ENCODE results near the gene IKBIP.
"Not testable (repeated sequence)": the region's sequence is repeated elsewhere in the genome, so short reads cannot be mapped to it uniquely, and the experiment has no call there.

Gene IKBIP, protein sequence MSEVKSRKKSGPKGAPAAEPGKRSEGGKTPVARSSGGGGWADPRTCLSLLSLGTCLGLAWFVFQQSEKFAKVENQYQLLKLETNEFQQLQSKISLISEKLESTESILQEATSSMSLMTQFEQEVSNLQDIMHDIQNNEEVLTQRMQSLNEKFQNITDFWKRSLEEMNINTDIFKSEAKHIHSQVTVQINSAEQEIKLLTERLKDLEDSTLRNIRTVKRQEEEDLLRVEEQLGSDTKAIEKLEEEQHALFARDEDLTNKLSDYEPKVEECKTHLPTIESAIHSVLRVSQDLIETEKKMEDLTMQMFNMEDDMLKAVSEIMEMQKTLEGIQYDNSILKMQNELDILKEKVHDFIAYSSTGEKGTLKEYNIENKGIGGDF

DNA sequence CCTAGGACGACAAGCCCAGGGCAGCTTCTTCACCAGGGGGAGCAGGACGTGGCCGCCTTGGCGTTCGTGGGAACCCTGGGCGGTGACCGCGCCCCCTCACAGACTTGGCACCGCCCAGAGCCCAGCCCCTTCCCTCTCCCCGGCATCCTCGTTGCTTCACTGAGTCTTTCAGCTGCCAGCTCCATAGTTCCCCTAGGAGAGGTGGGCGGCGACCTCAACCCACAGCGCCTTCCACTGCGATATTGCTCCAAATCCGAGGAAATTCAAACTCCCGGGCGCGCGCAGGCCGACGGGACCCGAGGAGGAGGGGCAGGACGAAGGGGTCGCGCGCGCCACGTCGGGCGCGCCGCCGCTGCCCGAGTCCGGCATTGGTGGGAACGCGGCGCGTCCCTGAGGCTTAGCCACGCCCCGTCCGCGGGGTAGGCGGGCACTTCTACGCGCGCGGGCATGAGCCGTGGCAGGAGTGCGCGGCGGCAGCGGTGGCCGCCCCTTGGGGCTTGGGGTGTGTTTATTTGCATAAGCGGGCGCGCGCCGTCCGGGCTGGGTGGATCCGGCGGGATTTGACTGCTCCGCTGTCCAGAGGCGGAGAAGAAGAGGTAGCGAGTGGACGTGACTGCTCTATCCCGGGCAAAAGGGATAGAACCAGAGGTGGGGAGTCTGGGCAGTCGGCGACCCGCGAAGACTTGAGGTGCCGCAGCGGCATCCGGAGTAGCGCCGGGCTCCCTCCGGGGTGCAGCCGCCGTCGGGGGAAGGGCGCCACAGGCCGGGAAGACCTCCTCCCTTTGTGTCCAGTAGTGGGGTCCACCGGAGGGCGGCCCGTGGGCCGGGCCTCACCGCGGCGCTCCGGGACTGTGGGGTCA, at the start of gene IKBIP, which contains the start of gene APAF1:
Gene IKBIP, minus strand, starts transcription at position 77 of the 860 bp plus-strand sequence. CDS start 87 bp downstream, outside the sequence.
Gene APAF1, plus strand, starts transcription at position 579 of the 860 bp plus-strand sequence. CDS start 3,070 bp downstream, outside the sequence.
- peak; percentile 99 for DNase-seq

DNA sequence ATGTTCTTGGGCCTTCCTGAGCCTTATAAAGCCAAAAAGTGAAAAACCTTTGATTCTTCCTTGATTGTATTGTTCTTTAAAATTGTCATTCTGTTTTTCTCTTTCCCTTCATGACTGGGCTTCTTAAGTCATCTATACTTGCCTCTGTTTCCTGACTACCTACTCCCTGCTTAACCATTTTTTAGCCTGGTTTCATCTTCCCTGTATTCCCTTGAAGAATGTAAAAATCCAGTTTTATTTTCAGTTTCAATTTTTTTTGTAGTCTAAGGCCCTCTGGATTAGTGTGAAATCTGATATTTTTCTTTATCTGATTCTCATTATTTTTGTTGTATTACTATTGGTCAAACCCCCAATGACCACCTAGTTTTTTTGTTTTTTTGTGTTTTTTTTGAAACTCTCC, 46.8 kb upstream of the IKBIP start:
- no peak for DNase-seq

DNA sequence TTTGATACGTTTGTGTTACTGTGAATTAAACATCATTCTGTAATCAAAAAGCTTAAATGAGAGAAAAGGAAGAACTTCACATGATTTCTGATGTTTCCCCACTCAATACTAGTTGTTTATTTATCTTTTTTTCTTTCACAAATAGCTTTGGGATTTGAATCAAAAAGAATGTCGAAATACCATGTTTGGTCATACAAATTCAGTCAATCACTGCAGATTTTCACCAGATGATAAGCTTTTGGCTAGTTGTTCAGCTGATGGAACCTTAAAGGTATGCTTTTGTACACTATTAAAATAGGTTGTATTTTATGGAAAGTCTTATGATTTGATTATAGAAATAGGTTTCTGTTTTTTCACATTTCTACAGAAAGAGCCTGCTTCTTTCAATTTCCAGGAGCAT, 42.0 kb upstream of the IKBIP start:
- no peak for DNase-seq

DNA sequence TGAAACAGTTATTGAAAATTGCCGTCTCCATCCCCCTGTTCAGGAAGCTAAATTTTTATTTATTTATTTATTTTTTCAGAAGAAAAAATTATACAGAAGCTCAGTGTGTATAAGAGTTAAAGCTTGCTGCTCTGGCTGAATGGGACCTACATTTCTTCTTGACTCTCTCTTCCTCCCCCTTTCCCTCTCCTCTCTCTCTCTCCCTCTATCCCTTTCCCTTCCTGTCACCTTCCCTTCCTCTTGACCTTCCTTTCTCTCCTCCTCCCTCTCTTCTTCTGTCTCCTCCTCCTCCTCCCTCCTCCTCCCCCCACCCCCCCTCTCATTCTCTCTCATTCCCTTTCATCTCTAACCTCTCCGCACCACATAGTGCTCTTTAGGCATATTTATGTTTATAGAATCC, 39.6 kb upstream of the IKBIP start:
- DNase-seq, result no peak

DNA sequence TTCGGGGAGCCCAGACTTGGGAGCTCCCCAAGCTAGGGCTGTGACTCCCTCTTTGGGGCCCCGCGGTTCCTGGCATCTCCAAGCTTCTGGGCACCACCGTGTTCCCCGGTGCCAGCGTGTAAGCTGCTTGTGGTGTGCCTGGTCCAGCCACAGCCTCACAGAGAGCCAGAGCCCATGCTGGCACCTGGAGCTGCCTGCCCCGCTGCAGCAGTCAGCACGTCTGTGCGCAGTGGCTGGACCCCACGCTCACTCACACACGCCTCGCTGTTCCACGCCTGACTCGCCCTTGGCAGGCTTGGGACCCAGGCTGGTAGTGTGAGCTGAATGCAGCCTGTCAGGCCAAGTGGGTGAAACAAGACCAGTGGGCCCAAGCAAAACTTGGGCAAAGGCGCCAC, 35.0 kb upstream of the IKBIP start:
- DNase-seq, result no peak

DNA sequence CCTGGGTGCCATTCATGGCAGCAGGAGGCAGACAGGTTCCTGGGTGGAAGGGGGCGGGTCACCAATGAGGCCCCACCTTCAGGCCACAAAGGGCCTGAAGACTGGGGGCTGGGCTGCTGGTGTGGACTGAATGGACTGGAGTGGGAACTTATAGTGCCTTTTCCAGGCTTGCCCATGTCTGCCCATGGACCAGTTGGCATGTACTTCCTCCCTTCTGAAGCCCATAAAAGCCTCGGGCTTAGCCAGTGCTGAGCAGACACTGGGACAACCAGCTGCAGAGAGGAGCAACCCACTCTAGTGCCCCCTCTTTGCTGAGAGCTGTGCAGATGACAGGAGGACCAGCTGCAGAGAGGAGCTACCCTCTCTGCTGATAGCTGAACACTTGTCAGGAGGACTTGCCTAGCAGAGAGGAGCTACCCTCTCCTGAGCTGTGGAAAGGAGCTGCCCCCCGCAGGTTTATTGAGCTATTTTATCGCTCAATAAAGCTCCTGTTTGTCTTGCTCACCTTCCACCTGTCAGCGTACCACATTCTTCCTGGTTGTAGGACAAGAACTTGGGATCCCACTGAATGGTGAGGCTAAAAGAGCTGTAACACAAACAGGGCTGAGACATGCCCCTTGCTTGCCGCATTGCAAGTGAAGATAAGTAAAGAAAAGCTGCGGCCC, 34.5 kb upstream of the IKBIP start:
- no peak for DNase-seq

DNA sequence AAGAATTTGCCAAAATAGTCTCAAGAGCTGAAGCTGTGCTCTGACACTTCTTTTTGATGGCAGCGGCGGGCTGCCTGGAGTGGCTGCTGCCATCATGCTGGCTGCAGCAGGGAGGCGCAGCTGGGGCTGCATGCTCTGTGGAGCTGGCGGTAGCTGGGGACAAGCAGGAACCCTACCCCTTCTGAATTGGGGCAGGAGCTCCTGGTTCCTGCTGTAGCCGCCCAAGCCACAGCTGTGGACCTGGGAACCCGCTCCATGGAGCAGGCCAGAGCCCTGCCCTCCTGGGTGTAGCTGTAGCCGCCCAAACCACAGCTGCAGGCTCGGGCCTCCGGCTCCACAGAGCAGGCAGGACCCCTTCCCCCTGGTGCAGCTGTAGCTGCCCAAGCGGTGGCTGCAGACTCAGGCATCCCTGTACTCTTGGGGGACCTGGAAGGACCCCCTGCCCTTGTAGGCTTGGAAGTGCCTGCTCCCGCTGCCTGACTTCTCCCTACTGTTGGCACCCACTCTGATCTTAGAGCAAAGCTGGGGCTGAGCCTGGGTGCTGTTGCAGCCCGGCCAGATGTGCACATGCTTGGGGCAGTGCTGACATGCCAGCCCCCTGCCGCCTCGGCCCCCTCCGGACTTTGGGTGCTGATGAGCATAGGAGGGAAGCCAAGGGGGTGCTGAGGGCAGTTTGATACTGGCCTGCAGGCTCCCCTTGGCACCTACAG, 33.8 kb upstream of the IKBIP start:
- DNase-seq, result no peak

DNA sequence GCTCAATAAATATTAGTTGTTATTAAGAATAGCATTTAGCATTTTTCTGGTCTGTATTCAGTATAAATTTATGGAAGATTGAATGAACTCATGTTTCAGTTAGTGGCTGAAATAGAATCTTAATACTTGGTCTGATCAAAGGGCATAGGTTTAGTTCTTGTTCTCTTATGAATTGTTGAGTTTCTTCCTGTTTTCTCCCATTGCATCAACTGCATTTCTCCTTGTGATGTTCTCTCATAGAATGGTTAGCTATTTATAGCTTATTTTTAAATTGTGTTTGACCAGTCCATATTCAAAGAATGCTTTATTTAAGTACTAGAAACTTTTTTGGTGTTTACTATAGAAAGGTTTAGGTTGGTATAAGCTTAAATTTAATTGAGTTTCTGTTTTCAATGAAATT, 30.3 kb upstream of the IKBIP start:
- DNase-seq, result no peak

DNA sequence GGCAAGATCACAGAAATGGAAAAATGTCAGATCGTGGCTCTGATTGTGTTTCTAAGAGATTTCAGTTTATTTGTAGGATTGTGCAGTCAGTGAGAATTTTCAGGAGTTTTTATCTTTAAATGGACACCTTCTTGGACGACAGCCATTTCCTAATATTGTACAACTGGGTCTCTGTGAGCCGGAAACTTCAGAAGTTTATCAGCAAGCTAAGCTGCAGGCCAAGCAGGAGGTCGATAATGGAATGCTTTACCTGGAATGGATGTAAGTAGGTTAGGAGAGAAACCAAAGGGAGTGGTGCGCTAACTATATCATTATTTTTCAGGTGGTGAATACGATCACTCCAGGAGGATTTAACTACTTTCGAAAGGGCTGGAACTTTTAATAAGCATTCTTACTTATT, 26.9 kb upstream of the IKBIP start:
- no peak for DNase-seq

DNA sequence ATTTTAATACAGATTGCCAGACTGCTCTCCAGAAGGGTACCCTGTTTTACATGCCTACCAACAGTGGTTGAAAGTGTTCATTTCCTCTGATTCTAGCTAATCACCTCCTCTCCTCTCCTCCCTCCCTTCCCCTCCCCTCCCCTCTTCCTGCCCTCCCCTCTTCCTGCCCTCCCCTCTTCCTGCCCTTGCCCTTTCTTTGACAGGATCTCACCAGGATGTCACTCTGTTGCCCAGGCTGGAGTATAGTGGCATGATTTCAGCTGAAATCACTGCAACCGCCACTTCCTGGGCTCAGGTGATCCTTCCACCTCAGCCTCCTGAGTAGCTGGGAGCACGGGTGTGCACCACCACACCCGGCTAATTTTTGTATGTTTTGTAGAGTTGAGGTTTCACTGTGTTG, 25.2 kb upstream of the IKBIP start:
- DNase-seq, result no peak

DNA sequence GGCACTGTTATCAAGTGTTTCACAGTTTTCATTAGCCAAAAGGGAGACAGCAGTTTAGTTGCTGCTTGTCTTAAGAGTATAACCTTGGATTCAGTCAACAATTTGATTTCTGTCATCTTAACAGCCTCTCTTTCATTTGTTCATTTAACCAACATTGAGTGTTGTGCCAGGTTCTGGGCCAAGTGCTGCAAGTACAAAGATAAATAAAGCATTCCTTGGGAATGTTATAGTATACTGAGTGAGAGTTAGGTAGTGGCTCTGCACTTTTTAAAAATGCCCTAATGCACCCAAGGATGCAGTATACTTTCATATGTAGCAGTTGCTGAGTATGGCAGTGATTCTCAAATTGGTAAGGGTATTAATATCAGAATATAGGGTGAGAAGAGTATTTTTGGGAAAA, 15.9 kb upstream of the IKBIP start:
- no peak for DNase-seq

DNA sequence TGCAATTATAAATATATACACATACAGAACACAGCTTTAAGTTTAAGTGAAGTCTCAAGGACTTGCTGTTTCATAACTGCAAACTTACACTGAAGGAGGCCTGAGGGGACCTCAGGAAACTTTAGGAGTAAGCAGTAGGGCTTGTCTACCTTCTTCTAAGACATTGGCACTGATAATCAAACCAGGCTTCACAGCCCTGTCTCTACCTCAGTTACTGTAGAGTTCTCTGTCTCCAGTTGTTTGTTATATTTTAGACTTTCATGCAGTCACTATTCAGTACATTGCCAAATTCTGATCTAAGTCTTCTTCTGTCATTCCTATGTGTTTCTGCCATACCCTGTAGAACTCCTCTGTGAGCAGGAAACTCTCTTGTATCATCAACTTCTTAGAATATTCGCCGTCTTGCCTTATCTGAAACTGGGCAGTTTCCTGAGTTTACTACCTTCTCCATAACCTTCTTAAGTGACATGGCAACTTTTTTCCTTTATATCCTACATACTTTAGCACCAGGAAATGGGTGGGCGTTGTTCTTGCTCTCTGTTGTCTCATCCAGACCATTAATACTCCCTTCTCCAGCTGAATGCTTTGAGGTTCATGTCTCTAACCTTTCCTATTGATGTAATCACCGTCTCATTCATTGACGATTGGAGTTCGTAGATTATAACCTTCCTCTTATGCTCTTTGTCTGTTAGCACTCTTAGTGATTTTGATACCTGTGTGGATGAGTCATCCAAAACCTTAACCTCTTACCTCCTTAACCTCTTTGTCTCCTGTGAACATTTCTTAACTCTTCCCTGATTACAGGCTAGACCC, 11.9 kb upstream of the IKBIP start:
- peak; percentile 24 for DNase-seq

DNA sequence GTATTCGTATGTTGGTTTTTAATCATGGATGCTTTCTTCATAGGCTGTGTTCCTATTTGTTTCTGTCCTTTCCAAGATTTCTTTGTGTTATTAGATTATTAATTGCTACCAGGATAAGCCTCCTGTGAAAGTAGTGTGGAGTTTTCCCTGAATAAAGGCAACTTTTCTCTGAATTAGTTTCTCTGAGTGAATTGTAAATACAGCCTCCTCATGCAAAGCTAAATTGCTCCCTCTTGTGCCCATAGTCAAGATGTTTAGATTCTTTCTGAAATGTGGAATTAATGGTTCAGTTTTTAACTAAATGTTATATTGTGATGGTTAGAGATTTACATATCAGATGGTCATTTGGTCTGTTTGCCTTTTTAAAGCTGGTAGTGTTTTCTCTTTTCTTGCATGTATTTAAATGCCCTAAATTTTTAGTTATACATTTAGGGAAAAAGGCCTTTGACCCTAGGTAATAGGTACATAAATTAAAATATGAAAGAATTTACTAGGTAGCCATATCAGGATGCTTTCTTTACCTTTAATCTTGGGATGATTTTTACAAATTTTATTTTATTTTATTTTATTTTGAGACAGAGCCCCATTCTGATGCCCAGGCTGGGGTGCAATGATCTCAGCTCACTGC, 9.4 kb upstream of the IKBIP start:
- peak; percentile 85 for DNase-seq

DNA sequence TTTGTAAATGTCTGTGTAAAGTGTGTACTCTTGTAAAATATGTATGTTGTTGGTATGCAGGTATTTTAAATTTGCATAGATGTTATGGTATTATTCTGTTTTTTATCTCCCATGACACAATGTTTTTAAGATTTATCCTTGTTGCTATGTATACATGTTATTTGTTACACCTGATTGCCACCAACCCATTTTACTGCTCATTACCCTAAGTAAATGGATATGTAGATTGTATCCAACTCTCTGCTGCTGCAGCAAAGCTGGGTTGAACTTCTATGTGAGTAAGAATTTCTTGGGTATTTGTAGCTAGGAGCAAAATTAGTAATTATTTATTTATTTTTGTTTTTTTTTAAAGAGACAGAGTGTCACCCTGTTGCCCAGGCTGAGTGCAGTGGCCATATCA, 6.7 kb upstream of the IKBIP start:
- DNase-seq, result no peak

DNA sequence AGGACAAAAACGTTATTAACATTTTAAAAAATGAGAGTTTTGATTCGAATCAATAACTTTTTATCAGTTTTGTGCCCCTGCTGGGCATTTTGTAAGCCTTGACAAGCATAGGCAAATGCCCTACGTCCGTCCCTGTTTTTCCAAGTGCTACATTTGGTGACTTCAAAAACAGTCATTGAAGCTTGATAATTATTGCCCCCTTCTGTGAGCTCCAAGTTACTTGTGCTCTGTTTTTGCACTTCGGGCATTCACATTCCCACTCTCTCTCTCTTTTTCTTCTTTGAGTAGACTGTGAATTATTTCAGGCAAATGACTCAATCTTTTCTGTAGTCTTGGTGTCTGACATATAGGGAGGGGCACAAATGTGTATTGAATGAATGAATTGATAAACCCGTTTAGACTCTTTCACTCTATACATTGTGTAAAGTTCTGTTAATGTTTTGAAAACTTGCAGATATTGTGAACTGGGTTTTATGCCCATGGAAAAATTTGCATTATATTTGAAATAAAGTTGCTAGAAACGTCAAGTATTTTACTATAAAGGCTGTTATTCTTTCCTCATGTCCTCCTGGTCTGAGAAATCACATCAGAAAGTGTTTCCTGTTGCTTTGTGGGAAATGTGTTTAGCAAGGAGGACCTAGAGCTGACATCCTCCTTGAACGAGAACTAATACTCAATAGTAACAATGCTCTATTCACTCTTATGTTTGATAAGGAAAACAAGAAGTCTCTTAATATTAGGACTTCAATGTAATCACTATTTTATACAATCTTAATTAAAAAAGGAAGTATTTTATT, 1.9 kb upstream of the IKBIP start:
- peak; percentile 31 for DNase-seq

DNA sequence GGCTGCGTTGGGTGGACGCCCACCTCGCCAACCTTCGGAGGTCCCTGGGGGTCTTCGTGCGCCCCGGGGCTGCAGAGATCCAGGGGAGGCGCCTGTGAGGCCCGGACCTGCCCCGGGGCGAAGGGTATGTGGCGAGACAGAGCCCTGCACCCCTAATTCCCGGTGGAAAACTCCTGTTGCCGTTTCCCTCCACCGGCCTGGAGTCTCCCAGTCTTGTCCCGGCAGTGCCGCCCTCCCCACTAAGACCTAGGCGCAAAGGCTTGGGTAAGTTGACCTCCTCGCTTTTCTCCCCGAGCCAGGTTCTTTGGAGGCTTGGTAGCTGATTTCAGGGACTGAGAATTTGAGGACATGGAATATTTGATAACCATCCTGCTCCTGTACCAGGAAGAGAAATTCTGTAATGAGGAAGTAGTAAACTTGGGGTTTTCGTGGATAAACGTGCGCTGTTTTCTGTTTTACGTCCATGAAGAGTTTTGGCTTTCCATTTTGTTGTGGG, 1.0 kb upstream of the IKBIP start:
- peak; percentile 60 for DNase-seq

DNA sequence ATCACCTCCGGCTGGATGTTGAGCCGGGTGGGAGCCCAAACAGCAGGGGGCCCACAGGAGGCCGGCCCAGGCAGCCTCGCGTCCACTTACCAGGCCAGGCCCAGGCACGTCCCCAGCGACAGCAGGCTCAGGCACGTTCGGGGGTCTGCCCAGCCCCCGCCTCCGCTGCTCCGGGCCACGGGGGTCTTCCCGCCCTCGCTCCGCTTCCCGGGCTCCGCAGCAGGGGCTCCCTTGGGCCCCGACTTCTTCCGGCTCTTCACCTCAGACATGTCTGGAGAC, 216 bp downstream of the IKBIP start:
- DNase-seq, result peak; percentile 80

DNA sequence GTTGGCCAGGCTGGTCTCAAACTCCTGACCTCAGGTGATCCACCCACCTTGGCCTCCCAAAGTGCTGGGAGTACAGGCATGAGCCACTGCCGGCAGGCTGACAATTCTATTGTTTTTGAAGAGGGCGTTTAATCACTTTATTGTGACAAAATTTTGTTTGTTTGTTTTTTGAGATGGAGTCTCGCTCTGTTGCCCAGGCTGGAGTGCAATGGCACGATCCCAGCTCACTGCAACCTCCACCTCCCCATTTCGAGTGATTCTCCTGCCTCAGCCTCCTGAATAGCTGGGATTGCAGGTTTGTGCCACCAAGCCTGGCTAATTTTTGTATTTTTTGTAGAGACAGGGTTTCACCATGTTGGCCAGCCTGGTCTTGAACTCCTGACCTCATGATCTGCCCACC, 1.8 kb downstream of the IKBIP start:
- DNase-seq, result not testable (repeated sequence)

DNA sequence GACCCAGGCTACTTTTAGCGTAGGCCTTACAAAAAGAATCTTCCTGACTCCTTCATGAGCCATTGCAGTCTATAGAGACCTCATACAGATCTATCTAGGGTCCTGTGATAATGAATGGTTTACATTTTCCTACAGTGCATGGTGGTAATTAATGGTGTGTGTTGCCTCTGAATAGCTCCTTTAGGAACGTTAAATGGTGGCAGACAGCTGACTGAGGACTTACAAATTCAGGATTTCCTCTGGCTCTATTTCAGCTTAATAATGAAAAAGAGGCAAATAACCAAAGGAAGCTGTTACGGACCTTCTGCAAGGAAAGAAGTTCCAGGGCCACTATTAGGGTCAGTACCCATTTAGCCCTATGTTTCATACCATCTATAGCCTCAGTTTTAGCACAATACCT, 5.1 kb downstream of the IKBIP start:
- DNase-seq, result no peak

DNA sequence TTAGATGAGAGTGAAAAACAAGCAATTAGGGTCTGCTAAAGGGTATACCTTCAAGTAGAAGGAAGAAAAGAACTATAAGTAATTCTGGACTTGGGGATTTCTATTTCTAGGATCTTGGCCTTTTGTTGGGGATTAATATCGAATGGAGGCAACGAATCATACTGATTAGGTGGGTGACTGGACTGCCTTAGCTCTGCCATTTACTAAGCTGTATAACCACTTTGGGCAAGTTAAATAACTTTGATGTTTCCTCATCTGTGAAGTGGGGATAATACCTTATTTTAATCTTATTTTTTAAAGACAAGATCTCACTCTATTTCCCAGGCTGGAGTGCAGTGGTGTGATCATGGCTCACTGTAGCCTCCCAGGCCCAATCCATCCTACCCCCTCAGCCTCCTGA, 6.6 kb downstream of the IKBIP start:
- DNase-seq, result no peak

DNA sequence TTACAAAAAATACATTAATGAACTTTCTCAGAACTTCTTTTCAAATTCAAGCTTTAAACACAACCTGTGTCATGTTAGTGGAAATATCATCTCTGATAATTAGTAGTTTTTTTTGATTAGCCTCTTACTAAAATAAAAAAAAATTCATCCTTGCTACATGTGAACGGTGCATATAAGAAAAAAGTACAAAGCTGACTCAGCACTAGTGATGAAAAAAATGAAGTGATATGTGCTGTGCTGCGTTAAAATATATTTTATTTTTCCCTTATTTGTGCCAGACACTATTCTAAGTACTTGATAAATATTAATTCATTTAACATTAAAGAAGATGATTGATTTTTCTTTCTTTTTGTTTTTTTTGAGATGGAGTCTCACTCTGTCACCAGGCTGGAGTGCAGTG, 7.5 kb downstream of the IKBIP start:
- no peak for DNase-seq

All from DMS53 (cell line).